ENCODE results near the gene IER3IP1.
"Not testable (repeated sequence)": the region's sequence is repeated elsewhere in the genome, so short reads cannot be mapped to it uniquely, and the experiment has no call there.

IER3IP1 gene

DNA sequence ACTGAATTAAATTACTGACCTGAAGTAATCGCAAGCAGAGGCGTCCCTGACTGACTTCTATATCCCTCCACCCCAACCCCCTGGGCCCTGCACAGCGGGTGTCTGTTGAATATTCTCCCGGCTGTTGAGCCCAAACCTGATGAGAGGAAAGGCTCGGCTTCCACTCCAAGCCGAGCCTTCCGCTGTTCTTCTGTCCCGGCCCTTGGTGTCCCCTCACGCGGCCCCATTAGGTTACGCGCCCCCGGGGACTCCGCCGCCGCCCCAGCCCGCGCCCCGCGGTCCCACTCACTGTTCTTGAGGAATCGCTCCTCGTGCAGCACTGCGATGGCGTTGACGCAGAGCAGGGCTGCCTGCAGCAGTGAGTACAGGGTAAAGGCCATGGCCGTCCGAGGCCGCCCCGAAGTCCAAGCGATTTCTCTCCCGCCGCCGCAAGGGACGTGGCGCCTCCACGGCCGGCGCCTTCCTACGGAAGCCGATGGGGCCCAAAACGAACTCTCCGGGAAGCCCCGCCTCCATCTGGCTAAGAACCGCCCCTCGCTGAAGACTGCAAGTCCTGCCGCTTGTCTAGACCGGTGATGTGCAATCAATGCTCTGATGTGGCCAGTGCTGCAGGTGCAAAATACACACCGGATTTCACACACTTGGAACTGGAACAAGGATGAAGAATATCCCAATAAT is at the start of gene IER3IP1:
Gene IER3IP1, minus strand, starts transcription at position 467 of the 678 bp plus-strand sequence. Its CDS starts 87 bp downstream, at position 380.
- peak; percentile 75 for DNase-seq (ENCODE audit: low read depth, low spot score)

DNA sequence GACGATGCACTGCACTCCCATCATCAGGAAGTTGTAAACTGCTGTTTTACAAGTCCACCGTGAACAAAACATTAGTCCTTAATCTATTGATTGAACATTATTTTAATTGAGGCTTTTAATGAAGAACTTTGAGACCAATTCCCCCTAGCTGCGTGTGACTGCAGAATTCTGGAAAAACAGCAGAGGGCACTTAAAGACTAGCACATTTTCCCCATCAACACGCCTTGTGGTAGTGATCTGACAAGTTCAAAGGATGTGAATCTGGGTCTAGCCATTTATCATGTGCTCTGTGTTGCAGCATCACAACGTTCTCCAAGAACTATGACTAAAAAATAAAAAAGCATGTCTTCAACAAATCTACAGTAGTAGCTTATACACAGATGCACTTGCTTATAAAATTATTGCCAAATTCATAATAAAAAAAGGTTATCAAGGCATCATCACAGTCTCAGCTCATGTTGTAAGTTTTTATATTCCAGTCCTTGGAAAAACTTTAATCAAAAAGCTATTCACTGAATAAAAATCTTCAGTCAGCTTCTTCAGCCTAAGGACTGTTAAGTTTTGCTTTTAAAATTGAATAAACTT is 39.5 kb upstream of the IER3IP1 start:
- no peak for DNase-seq (ENCODE audit: low read depth, low spot score)

- DNase-seq (ENCODE audit: low read depth, low spot score), result no peak
These were observed 33.0 kb upstream of the IER3IP1 start for GRCh38 chr18:47209171-47209570.

- no peak for DNase-seq (ENCODE audit: low read depth, low spot score)
These were observed 30.9 kb upstream of the IER3IP1 start for GRCh38 chr18:47206945-47207637.

DNA sequence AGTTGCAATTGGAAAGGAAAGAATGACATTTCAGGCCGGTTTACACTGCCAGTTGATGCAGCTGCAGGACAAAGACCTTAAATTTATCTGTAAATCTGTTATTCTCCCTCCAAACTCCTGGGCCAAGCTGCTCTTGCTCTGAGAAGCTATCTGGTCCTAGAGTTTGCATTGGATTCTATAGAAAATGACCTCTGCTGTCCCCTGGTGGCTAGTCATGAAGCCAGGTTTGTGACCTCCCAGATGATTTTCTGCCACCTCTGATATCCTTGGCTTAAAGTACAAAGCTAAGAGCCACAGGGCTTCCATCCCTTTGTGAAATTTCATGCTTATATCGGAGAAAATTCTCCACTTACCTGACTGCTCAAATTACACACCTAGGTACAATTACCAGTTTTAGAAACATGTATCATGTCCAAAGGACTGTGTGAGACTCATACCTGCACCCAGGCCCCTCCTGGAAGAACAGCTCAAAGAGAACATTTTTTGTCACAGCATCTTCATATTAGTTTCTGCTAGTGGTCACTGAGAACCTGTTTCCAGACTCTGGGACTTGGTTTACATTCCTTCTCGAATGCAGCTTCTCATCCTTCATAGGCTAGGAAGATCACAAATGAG is 28.9 kb upstream of the IER3IP1 start:
- DNase-seq (ENCODE audit: low read depth, low spot score), result no peak

DNA sequence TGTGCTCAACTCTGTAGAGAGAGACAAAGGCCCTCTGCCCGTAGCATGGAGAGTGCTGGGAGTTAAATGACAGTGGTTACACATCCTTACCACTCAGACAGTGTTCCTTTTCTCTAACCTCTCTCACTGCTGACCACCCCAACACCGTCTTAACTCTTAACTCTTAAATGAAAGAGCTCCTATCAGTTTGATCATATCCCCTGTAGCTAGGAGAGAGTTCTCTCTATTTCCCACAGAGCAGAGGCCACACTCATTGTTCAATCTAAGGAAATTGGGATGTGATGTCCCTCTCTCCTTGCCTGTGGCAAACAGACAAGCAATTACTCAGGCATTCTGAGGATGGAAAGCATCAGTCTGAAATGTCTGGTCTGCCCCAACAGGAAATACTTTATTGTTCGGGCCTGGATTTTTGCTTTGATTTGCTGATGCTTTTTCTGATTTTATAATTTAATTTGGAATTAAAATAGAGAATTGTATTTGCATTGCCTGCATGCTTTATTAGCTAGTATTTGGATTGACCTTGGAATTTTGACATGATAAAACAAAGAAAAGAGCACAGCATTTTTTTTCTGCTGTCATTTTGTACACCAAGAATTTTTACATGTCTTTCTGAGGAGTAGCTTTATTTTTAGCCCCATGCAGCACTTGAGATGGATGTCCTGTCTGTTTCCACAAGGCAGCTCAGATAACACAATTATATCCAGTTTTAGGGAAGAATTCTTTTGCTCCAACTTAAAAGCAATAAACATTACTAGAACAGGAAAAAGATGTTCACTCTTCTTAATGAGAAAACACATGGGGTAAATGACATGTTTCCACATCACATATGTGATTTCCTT is 27.7 kb upstream of the IER3IP1 start:
- DNase-seq (ENCODE audit: low read depth, low spot score), result no peak

DNA sequence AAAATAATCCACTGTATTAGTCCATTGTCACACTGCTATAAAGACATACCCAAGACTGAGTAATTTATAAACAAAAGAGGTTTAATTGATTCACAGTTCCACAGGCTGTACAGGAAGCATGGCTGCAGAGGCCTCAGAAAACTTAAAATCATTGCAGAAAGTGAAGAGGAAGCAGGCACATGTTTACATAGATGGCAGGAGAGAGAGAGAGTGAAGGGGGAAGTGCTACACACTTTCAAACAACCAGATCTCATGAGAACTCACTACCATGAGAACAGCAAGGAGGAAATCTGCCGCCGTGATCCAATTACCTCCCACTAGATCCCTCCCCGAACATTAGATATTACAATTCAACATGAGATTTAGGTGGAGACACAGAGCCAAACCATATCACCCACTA is 19.8 kb upstream of the IER3IP1 start:
- not testable (repeated sequence) for DNase-seq (ENCODE audit: low read depth, low spot score)

DNA sequence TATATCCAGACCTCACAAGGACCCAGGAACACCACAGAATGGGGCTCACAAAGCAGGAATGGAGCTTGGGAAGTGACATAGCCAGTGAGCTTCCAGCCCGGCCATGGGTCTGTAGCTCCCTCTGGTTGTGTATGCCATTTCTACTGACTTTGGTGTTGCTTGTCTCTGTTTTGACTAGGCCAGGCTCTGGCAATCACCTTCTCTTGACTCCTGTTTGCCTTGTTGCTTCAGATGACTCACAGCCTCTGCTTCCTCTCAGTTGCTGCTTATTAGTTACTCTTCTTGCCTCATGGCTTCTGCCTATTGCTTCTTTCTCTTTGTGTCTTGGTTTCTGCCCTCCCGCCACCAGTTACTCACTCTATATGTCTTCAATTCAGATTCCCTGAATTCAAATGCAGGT is 15.8 kb upstream of the IER3IP1 start:
- no peak for DNase-seq (ENCODE audit: low read depth, low spot score)

DNA sequence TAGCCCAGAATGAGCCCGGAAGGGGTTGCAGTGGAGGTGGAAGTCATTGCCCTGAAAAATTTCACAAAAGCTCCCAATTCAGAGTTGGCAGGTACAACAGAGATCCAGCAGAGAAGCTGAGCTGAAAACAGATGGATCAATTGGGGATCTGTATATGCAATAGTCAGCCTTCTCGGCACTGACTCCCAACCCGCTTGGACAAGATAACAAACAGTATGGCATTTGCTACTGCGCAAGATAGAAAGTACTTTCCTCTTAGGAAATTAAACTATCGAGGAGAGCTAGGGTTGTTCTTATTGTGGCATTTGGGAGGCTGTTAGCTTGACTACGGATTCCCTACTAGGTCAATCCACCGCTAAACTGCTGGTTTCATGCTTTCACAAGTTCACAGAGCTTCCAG is 11.6 kb upstream of the IER3IP1 start:
- no peak for DNase-seq (ENCODE audit: low read depth, low spot score)

GRCh38 chr18:47184419-47185050 is 8.4 kb upstream of the IER3IP1 start:
- no peak for DNase-seq (ENCODE audit: low read depth, low spot score)

DNA sequence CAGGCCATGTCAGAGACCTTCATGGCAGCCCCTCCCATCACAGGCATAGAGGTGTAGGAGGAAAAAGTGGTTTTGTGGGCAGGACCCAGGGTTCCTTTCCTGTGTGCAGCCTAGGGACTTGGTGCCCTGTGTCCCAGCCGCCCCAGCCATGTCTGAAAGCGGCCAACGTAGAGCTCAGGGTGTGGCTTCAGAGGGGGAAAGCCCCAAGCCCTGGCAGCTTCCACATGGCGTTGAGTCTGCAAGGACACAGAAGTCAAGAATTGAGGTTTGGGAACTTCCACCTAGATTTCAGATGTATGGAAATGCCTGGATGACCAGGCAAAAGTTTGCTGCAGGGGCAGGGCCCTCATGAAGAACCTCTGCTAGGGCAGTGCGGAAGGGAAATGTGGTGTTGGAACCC is 6.0 kb upstream of the IER3IP1 start:
- not testable (repeated sequence) for DNase-seq (ENCODE audit: low read depth, low spot score)

GRCh38 chr18:47180765-47181164 is 4.6 kb upstream of the IER3IP1 start:
- DNase-seq (ENCODE audit: low read depth, low spot score), result no peak

GRCh38 chr18:47179520-47179919 is 3.4 kb upstream of the IER3IP1 start:
- DNase-seq (ENCODE audit: low read depth, low spot score), result no peak

DNA sequence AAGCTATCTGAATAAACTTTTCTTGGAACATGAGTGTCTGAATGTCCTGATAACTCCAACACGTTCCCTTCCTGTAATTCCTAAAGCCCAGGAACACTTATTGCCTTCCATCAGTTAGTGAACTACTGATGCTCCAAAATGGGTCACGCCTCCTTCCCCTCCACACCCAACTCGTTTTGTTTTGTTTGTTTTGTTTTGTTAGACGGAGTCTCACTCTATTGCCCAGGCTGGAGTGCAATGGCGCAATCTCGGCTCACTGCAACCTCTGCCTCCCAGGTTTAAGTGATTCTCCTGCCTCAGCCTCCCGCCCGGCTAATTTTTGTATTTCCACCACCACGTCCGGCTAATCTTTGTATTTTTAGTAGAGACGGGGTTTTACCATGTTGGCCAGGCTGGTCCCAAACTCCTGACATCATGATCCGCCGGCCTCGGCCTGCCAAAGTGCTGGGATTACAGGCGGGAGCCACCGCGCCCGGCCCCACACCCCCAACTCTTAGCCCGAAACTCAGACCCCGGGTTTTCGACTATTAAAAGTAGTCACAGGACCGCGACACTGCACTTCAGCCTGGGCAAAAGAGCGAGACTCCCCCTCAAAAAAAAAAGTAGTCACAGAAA is 774 bp downstream of the IER3IP1 start:
- no peak for DNase-seq (ENCODE audit: low read depth, low spot score)

DNA sequence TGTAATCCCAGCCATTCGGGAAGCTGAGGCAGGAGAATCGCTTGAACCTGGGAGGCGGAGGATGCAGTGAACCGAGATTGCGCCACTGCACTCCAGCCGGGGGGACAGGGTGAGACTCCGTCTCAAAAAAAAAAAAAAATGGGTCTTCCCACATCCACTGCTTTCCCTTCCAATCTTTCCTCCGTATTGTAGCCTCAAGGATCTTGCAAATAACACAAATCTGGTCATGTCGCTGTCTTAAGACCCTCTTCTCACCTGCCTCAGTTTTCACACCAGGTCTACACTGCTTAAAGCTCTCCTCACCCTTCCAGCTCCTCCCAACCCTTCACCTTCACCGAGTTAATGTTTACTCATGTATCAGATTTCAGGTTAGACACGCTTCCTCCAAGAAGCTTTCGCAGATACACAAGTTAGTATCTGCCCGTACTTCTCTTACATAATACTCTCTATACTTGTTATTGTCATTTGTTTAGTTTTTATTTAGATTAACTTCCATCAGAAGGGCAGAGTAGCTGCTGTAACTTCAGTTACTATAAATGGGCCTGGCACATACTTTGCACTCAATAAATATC is 1.5 kb downstream of the IER3IP1 start:
- no peak for DNase-seq (ENCODE audit: low read depth, low spot score)

GRCh38 chr18:47172476-47172875 is 3.7 kb downstream of the IER3IP1 start:
- DNase-seq (ENCODE audit: low read depth, low spot score), result no peak

- DNase-seq (ENCODE audit: low read depth, low spot score), result no peak
These were observed 7.3 kb downstream of the IER3IP1 start for GRCh38 chr18:47168913-47169312.

- DNase-seq (ENCODE audit: low read depth, low spot score), result no peak
These were observed 7.7 kb downstream of the IER3IP1 start for GRCh38 chr18:47168509-47168908.

- no peak for DNase-seq (ENCODE audit: low read depth, low spot score)
These were observed 9.9 kb downstream of the IER3IP1 start for GRCh38 chr18:47166294-47166693.

DNA sequence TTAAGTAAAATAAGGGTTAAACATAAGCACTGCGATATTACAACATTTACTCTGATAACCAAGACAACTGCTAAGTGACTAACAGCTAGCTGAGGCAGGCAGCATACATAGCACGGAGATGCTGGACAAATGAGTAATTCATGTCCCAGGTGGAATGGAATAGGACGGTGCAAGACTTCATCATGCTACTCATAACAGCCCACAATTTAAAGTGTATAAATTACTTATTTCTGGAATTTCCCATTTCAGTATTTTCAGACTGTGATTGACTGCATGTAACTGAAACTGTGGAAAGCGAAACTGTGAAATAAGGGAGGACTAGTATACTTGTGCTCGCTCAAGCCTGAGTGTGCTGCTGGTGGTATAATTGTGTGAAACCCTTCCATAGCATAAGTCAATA is 12.9 kb downstream of the IER3IP1 start:
- no peak for DNase-seq (ENCODE audit: low read depth, low spot score)
